ENCODE results near the gene KRT78.
"Not testable (repeated sequence)": the region's sequence is repeated elsewhere in the genome, so short reads cannot be mapped to it uniquely, and the experiment has no call there.

Gene KRT78

GRCh38 chr12:52860102-52860823 lies 11.5 kb upstream of the KRT78 start:
- Histone ChIP-seq H3K4me1 (ENCODE audit: control insufficient read depth, low read length) (no peaks in the 10 kb centered on the region), H3K4me2 (ENCODE audit: low read length) (no peak overlapping the region), H4K20me1 (ENCODE audit: control insufficient read depth, insufficient read depth, low read depth, low read length) (no peaks in the 10 kb centered on the region), H3K79me2 (ENCODE audit: control insufficient read depth, low read length) (no peaks in the 10 kb centered on the region), H3K27me3 (ENCODE audit: control insufficient read depth, low read length) (no peaks in the 10 kb centered on the region; the same call in 1 of the 2 replicates), H3K9me2 (replicated peaks; ENCODE audit: control insufficient read depth, low read length) (no peaks in the 10 kb centered on the region), H3K27ac (ENCODE audit: low read depth, low read length) (no peak overlapping the region), H3K4me3 (ENCODE audit: low read length) (no peak overlapping the region), H3K9me3 (ENCODE audit: control insufficient read depth, insufficient read depth, low read length) (no peaks in the 10 kb centered on the region), H3K36me3 (ENCODE audit: control insufficient read depth, low read length) (no peaks in the 10 kb centered on the region), H3F3A (ENCODE audit: control insufficient read depth, insufficient read depth) (no peaks in the 10 kb centered on the region)
- TF ChIP-seq EZH2phosphoT487 (IDR thresholded peaks at IDR 0.05; ENCODE audit: borderline replicate concordance, low read length) (no peak), CTCF (IDR thresholded peaks at IDR 0.05; ENCODE audit: low read depth, low read length, poor library complexity, severe bottlenecking) (no peak)

GRCh38 chr12:52857500-52857899 lies 8.7 kb upstream of the KRT78 start:
- Histone ChIP-seq H3K27me3 (ENCODE audit: control insufficient read depth, low read length) (no peaks in the 10 kb centered on the region; the same call in 1 of the 2 replicates), H3K27ac (ENCODE audit: low read depth, low read length) (no peak overlapping the region), H3K4me3 (ENCODE audit: low read length) (no peak overlapping the region), H3F3A (ENCODE audit: control insufficient read depth, insufficient read depth) (no peaks in the 10 kb centered on the region), H3K4me2 (ENCODE audit: low read length) (no peak overlapping the region), H3K36me3 (ENCODE audit: control insufficient read depth, low read length) (no peaks in the 10 kb centered on the region), H3K4me1 (ENCODE audit: control insufficient read depth, low read length) (no peaks in the 10 kb centered on the region), H3K9me2 (replicated peaks; ENCODE audit: control insufficient read depth, low read length) (no peaks in the 10 kb centered on the region), H4K20me1 (ENCODE audit: control insufficient read depth, insufficient read depth, low read depth, low read length) (no peaks in the 10 kb centered on the region), H3K9me3 (ENCODE audit: control insufficient read depth, insufficient read depth, low read length) (no peaks in the 10 kb centered on the region), H3K79me2 (ENCODE audit: control insufficient read depth, low read length) (no peaks in the 10 kb centered on the region)
- TF ChIP-seq CTCF (IDR thresholded peaks at IDR 0.05; ENCODE audit: low read depth, low read length, poor library complexity, severe bottlenecking) (no peak), EZH2phosphoT487 (IDR thresholded peaks at IDR 0.05; ENCODE audit: borderline replicate concordance, low read length) (no peak)

- Histone ChIP-seq H3K27me3 (ENCODE audit: control insufficient read depth, low read length) (no peaks in the 10 kb centered on the region; the same call in 1 of the 2 replicates), H3K27ac (ENCODE audit: low read depth, low read length) (no peak overlapping the region), H3K9me3 (ENCODE audit: control insufficient read depth, insufficient read depth, low read length) (no peaks in the 10 kb centered on the region), H3F3A (ENCODE audit: control insufficient read depth, insufficient read depth) (no peaks in the 10 kb centered on the region), H3K9me2 (replicated peaks; ENCODE audit: control insufficient read depth, low read length) (no peaks in the 10 kb centered on the region), H4K20me1 (ENCODE audit: control insufficient read depth, insufficient read depth, low read depth, low read length) (no peaks in the 10 kb centered on the region), H3K79me2 (ENCODE audit: control insufficient read depth, low read length) (no peaks in the 10 kb centered on the region), H3K4me1 (ENCODE audit: control insufficient read depth, low read length) (no peaks in the 10 kb centered on the region), H3K4me3 (ENCODE audit: low read length) (no peak overlapping the region), H3K36me3 (ENCODE audit: control insufficient read depth, low read length) (no peaks in the 10 kb centered on the region), H3K4me2 (ENCODE audit: low read length) (no peak overlapping the region)
- no peak for TF ChIP-seq EZH2phosphoT487 (IDR thresholded peaks at IDR 0.05; ENCODE audit: borderline replicate concordance, low read length)
- no peak for TF ChIP-seq CTCF (IDR thresholded peaks at IDR 0.05; ENCODE audit: low read depth, low read length, poor library complexity, severe bottlenecking)
Observed at GRCh38 chr12:52856787-52857186, 8.0 kb upstream of the KRT78 start.

- not testable (repeated sequence) for H3K4me3 ChIP-seq (ENCODE audit: low read length); H4K20me1 ChIP-seq (ENCODE audit: control insufficient read depth, insufficient read depth, low read depth, low read length); H3K79me2 ChIP-seq (ENCODE audit: control insufficient read depth, low read length); H3K4me2 ChIP-seq (ENCODE audit: low read length); H3F3A ChIP-seq (ENCODE audit: control insufficient read depth, insufficient read depth); H3K36me3 ChIP-seq (ENCODE audit: control insufficient read depth, low read length); H3K4me1 ChIP-seq (ENCODE audit: control insufficient read depth, low read length); H3K27ac ChIP-seq (ENCODE audit: low read depth, low read length); H3K9me3 ChIP-seq (ENCODE audit: control insufficient read depth, insufficient read depth, low read length); H3K9me2 ChIP-seq (replicated peaks; ENCODE audit: control insufficient read depth, low read length); H3K27me3 ChIP-seq (ENCODE audit: control insufficient read depth, low read length)
Observed at GRCh38 chr12:52856077-52856476, 7.3 kb upstream of the KRT78 start.
